Breast epithelium (tissue), 3 donors: ENCODE data around the gene OTOF.

Experiments
- POLR2A ChIP-seq: fragments of 450-650 bp; IDR thresholded peaks from one replicate; pipeline ENCODE4 v1.6.1; 2016; ENCODE audit warnings: antibody characterized with exemption, mild to moderate bottlenecking, moderate library complexity
- POLR2AphosphoS5 ChIP-seq, 3 donors: sonication (generic); formaldehyde crosslinking; IDR thresholded peaks; one replicate each; pipeline ENCODE4 v1.6.1; 2017; ENCODE audit warnings: antibody characterized with exemption in 3 of 3
- TF ChIP-seq, protein P1 (sequence below), 3 donors: fragments of 450-650 bp; IDR thresholded peaks; one replicate each; pipeline ENCODE4 v1.5.1; 2016 to 2017; ENCODE audit warnings: antibody characterized with exemption in 3 of 3, mild to moderate bottlenecking in 3 of 3, moderate library complexity in 3 of 3

DNA sequence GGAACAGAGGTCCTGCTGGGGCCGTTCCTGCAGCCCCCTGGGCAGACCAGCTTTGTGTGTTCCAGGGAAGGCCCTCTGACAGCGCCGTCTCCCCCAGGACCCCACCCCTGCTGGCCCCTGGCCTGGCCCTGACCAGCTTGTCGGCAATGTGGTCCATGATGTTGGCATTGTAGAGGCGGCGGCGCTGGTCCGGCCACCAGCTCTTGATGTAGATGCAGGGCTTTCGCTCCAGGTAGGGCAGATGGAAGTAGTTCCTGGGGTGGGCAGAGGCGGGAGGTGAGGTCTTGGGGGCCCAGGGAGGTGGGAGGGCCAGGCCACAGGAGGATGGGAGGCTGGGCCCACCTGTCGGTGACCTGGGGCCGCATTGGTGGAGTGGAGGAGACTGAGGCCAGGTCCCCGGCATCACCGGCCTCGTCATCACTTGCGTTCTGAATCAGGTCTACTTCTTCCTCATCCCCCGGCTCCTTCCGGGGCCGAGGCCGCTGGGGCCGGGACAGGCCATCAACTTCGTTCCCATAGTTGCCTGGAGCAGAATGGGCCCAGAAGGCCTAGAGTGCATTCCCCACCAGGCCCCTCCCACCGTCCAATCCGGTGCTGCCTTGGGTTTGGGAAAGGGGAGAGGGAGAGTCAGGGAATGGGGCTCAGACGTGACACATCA, 1.3 kb upstream of the OTOF start:
- TF ChIP-seq, protein P1, sequence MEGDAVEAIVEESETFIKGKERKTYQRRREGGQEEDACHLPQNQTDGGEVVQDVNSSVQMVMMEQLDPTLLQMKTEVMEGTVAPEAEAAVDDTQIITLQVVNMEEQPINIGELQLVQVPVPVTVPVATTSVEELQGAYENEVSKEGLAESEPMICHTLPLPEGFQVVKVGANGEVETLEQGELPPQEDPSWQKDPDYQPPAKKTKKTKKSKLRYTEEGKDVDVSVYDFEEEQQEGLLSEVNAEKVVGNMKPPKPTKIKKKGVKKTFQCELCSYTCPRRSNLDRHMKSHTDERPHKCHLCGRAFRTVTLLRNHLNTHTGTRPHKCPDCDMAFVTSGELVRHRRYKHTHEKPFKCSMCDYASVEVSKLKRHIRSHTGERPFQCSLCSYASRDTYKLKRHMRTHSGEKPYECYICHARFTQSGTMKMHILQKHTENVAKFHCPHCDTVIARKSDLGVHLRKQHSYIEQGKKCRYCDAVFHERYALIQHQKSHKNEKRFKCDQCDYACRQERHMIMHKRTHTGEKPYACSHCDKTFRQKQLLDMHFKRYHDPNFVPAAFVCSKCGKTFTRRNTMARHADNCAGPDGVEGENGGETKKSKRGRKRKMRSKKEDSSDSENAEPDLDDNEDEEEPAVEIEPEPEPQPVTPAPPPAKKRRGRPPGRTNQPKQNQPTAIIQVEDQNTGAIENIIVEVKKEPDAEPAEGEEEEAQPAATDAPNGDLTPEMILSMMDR (IDR thresholded peaks at IDR 0.05), result no peak
- TF ChIP-seq POLR2AphosphoS5 (IDR thresholded peaks at IDR 0.05) (no peak), POLR2A (no peak)
